Dedifferentiated amniotic fluid mesenchymal stem cell (primary cell): ENCODE measurements around the gene RPL10L.

Source experiments
- DNase-seq: peaks from one replicate; pipeline ENCODE4 v3.0.0-alpha.2; 2016; ENCODE audit errors: extremely low spot score

RPL10L gene

GRCh38 chr14:46651526-46652144 is at the start of gene RPL10L:
Gene RPL10L, minus strand, starts transcription at chr14:46651781. Its CDS starts 45 bp downstream, at chr14:46651736.
- no peak for DNase-seq

- no peak for DNase-seq
Observed at GRCh38 chr14:46691819-46692218, 40.2 kb upstream of the RPL10L start.

- DNase-seq = no peak
Observed at GRCh38 chr14:46686652-46687051, 35.1 kb upstream of the RPL10L start.

GRCh38 chr14:46672128-46672527 is 20.5 kb upstream of the RPL10L start:
- no peak for DNase-seq

- no peak for DNase-seq
Observed at GRCh38 chr14:46663382-46663781, 11.8 kb upstream of the RPL10L start.

- no peak for DNase-seq
Observed at GRCh38 chr14:46661728-46662127, 10.1 kb upstream of the RPL10L start.

GRCh38 chr14:46653031-46653755 is 1.6 kb upstream of the RPL10L start:
- DNase-seq = no peak

- DNase-seq = no peak
Observed at GRCh38 chr14:46646796-46647195, 4.8 kb downstream of the RPL10L start.

GRCh38 chr14:46626876-46627275 is 24.7 kb downstream of the RPL10L start:
- no peak for DNase-seq
